Stimulated activated CD8-positive, alpha-beta memory T cell treated with anti-CD3 and anti-CD28 coated beads, Interleukin-15, amount 100 ng/mL, for 4 hours (primary cell): ENCODE data around the gene USP22.

Source experiments
- DNase-seq, 2 donors: peaks; one replicate each; pipeline ENCODE4 v3.0.0-alpha.2; 2020; ENCODE audit warnings: low read depth in 2 of 2

The USP22 gene

DNA sequence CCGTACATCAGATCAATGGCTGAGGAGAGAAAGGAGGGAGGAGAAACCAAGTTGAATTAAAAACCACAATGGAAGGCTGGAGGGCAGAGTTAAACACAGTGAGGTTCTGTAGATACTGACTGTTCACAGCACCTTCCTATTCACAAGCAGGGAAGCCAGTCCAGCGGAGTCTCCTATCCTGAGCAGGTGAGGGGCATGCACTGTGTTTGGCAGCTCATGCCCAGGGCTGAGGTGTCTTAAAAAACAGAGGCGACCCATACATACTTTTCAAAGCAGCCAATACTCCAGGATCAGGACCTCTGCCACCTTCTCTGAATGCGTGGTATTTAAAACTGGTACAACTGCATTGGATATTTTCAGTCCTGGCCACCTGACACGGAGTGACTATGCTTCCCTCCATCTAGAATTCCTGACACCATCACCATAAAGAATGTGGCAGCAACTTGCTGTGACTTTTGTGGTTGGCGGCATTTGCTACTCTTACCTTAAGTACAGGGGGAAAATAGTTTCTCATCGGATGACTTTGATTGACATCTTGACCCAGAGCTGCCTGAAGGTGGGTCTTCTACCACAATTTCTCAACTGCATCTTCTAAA lies 21.5 kb downstream of the USP22 start:
- DNase-seq, result no peak

DNA sequence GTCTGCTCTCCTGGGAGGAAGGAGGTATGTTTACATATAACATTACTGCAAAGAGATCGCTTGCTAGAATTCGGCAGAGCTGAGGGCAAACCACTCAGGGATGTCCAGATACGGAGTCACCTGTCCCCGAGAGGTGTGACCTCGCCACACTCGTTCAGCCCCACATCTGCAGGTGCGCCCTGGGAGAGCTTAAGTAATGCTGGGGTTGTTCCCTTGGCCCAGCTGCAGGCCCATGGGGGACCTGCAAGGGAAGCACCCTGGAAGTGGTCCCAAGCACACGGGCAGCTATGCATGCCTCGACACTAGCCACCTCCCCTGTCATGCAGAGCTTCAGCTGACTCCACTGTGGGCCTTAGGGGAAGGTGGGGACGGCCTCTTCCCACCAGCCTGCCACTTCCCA lies 22.2 kb downstream of the USP22 start:
- DNase-seq, result no peak

DNA sequence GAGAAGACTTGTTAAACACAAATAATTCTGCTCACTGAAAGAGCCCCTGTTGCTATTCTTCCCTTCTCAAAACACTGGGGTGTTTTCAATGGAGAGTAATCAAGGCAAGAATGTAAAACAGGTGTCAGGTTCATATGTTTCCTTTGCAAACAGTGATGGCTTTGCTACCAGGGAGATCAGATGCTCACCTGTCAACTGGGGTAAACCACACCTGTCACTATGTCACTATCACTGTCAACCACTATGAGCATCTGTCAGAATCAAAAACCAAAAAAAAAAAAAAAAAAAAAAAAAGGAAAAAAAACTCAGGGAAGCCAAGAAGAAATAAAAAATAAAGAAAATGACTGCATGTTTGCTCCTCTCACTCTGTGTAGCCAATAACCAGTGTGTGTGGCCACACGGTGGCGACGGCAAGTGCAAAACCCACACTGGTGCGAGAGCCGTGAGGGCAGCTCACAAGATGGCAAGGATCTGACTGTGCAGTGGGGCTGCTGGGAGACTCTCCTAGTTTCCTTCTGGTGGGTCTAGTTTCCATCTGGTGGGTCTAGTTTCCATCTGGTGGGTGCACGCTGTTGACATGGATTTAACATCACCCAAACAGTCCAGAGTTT lies 22.7 kb downstream of the USP22 start:
- DNase-seq, result no peak

DNA sequence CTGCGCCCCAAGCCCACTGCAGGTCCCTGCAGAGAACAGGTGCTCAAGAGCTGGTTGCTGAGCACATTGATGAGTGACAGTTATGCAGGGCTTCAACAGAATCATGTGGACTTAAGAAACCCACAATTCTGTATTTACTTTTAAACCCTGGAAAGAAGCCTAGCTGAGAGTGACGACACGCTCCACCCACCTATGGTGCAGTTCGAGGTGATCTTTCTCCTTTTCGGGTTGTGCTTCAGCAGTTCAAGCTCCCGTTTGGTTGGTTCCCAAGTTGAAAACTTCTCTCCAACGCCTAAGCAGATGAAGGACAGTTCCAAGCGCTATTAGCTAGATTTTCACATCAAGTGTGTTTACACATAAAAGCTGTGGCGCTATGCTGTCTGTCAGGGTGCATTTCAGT lies 23.9 kb downstream of the USP22 start:
- no peak for DNase-seq

DNA sequence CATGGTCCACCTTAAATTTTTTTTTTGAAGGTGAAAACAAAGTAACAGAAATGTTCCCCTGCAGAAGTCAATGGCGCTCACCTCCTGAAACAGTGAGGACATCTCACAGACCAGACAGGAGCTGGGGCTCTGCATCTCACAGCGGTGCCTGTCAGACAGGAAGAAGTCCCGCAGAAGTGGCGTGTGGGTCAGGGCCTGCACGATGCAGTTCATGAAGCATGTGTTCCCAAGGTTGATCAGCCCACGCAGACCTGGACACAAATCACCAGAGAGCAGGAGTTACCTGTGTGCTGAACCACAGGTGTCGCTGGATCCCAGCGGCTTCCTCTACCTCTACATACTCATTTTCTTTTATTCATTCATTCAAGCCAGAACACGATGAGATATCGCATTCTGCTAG lies 24.9 kb downstream of the USP22 start:
- DNase-seq, result no peak

DNA sequence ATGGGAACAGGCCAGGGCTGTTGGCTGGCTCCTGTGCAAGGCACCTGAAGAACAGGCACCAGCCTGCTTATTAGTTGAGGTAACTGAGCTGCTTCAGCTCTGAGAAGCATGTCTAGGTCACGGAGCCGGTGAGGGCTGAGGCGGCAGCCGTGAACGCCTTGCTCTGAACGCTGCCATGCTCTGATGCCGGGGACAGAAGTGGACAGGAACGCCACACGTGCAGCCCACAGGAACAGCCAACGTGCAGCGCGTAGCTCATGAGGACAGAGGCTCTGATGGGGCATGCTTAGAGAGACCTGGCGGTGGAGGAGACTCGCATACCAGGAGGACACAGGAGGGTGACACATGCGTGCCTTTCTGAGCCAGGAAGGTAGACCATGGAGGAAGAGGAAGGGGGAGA lies 25.6 kb downstream of the USP22 start:
- DNase-seq, result no peak

DNA sequence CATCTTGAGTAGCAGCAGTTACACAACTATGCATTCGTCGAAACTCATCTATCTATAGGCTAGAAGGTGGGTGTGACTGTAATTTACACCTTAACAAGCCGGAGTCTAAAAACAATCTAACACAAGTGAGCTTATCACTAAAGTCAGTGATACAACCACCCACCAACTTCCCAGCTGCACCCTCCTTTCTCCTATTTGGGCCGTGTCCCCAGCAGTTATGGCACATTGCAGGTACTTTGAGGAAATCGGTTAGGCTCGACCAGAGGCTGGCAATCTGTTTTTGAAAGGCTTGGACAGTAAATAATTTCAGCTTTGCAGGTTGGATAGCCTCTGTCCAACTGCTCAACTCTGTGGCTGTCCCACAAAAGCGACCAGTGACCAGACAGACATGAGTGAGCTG lies 26.0 kb downstream of the USP22 start:
- DNase-seq, result no peak

DNA sequence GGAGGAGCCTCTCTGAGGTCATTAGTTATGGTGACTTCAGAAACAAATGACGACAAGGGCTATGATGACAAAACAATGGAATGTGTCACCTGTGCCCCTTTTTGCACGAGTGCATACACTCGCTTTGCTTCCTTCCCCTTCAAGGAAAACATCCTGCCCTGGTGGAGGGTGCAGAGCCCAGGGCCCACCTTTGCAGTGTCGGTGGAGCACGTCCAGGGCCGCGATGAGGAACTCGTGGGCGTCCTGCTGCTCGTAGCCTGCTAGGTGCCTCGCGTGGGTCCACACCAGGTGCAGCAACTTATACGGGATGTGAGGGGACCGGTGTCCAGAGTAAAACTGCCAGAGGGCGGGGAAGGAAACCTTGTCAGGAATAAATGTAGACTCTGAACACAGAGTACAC lies 27.2 kb downstream of the USP22 start:
- no peak for DNase-seq

DNA sequence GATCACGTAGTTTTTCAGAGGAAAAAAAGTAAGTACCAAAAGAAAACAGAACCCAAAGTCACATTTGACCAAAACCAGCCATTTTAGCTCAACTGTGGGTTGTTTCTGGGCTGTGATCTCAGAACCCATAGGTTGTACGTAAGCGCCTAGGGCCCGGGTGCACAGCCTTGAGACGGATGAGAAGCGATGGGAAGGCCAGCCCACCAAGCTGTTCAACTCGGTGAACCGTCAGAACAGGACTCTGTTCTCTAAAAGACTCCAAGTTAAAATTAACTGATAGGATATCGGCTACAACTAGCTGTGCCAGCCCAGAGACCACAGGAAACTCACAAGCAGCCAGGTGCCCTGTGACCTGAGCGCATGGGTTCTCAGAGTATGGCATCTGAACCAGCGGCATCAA lies 28.3 kb downstream of the USP22 start:
- DNase-seq, result no peak

DNA sequence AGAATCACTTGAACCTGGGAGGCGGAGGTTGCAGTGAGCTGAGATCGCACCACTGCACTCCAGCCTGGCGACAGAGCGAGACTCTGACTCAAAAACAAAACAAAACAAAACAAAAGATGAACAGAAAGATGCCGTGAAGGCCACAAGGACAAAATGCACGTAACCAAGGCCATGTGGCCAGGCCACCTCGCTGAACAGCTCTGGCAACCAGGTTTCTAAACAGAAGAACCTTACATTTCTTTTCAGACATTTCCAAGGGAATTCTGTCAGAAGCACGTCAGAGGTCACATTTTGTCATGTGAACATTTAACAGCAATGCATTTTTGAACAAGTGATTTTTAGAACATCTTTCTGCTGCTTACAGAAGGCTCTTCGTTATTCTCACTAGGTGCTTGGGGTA lies 28.8 kb downstream of the USP22 start:
- DNase-seq, result no peak

DNA sequence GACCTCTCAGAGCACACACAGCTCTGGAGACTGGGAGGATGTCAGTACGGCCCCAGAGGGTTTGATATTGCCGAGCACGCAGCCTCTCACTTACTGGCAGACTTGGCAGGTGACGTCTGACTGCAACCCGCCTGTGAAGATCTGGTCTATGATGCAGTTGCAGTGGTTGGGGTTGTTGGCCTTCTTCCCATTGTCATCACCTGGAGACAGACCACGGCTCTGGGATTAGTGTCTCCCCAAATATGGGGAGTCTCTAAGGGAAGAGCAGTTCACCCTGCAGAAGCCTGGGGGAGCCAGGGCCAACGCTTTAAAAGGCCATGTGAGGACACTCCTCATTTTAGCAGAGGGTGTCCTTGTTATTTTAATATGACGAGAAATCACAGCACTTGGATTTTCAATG lies 30.1 kb downstream of the USP22 start:
- DNase-seq, result no peak

DNA sequence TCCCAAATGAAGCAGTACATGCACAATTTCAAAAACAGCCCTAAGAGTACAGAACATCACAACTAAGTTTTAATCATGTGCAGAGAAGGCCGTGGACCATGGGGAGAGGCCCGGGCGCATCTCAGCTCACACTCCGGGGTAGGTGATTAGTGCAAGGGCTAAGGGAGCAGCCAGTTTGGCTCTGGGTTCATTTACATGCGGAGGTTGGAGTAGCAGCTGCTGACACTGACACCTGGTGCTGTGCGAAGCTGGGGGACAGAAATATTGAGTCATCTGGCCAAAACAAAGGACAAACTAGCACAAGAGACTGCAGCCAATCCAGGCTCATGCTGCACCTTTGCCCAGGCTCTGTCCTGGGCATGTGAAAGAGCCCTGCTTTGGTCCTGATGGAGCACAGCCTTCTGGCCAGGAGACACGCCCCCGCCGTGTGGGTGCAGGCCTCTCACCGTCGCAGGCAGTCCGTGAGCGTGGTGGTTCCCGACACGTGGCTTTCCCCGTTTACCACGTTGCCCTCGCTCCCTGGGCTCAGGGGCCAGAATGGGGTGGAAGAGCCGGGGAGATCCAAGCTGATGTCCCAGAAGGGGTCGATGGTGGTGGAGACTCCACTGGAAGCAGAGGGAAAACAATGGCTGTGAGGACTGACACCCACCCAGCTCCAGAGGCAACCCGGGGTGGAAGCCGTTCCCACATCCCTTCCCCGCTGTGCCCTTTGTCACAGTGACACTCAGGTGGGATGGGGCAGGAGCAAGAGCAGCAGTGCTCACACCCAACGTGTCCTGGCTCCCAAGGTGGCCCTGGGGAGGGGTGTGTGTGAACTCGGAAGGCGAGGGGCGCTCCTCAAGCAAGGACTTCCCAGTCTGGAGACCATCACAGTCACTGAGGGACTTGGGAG lies 31.9 kb downstream of the USP22 start:
- DNase-seq, result no peak

DNA sequence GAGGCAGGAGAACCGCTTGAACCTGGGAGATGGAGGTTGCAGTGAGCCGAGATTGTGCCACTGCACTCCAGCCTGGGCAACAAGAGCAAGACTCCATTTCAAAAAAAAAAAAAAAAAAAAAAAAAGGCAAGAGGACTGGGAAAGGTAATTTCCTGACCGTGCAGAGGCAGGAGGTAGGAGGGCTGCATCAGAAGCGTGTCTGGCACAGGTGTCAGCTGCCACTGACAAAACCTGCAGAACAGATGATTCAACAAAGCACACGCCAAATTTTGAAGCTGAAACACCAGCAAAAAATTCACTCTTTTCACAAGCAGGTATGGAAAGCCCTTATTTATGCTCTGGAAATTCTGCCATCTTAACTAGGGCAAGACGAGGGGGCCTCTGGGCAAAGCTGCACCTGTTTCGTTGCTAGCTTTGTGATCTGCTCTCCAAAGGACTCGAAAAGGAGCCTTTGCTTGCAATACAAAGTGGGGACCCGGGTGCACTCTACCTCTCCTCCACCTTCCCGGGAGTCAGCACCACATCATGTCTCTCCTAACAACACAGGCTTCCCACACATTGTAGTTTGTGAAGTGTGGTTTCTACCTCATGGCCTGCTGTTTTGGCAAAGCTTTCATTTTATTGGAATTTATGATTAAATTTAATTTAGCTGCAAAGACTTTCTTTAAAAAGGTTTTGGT lies 33.7 kb downstream of the USP22 start:
- DNase-seq, result no peak

DNA sequence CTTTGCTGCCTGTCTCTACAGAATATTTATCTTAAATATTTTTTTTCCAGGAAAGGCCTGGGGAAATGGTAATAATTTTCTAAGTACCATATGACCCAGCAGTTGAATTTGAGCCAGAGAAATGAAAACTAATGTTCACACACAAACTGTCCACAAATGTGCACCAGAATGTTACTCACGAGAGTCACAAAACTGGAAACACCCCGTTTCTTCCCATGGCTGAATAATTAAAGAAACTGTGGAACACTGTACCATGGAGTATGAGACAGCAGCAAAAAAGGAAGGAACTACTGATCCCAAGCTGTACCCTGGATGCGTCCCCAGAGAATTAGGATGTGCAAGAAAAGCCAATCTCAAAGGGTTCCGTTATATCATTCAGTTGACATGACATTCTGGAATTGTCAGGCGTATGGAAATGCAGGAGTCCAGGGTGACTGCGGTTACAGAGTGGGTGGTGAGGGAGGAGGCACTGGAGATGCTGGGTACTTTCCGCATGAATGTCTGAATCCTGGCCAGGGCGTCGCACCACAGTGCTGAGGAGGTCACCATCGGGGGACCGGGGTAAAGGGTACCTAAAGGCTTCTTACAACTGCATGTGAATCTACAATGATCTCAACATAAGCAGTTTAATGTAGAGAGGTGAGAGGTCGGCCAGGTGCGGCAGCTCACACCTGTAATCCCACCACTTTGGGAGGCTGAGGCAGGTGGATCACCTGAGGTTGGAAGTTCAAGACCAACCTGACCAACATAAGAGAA lies 34.5 kb downstream of the USP22 start:
- no peak for DNase-seq

DNA sequence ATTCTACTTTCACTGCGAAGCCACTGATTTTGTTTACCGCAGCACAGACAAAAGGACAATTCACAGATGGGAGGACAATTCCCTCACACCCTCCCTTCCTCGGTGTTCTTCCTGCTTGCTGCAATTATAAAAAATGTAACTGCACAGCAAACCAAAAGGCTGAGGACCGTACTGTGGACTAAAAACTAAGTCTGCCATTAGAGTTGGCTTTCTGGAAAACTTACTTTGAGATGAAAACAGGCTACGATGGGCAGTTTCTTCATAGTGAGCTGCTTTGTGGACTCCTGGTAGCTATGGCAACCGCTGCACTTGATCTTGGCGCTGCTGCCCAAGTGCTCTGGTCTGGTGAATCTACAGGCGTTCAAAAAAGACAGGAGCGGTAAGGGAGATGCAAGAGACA lies 35.2 kb downstream of the USP22 start:
- no peak for DNase-seq

DNA sequence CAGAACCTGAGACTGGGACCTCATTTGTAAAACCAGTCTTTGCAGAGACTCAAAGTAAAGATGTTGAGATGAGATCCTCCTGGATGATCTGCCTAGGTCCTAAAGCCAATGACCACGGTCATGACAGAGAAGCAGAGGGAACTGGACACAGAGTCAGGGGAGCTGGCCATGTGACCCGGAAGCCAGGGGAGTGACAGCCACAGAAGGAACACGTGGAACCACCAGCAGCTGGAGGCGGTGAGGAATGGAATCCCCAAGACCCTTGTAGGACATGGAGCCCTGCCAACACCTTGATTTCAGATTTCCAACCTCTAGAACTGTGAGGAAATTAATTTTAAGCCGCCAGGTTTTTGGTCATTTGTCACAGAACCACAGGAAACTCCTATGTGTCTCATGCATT lies 37.0 kb downstream of the USP22 start:
- DNase-seq, result no peak

DNA sequence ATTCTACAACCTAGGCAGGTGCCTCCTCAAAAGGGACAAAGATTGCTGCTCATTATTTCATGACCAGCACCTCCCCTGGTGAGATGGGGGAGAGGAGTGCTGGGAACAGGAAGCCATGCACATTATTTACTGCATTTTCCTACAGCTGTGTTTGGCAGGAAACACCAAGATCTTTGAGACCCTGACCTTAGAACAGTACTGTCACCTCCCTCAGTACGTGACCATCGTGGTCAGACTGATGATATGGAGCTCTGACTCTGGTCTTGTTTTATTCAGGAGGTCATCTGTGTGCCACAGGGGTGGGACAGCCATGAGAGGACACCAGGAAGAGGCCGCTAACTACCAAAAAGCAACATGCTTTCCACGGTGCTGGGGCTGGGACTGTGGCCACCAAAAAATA lies 37.4 kb downstream of the USP22 start:
- DNase-seq, result no peak

DNA sequence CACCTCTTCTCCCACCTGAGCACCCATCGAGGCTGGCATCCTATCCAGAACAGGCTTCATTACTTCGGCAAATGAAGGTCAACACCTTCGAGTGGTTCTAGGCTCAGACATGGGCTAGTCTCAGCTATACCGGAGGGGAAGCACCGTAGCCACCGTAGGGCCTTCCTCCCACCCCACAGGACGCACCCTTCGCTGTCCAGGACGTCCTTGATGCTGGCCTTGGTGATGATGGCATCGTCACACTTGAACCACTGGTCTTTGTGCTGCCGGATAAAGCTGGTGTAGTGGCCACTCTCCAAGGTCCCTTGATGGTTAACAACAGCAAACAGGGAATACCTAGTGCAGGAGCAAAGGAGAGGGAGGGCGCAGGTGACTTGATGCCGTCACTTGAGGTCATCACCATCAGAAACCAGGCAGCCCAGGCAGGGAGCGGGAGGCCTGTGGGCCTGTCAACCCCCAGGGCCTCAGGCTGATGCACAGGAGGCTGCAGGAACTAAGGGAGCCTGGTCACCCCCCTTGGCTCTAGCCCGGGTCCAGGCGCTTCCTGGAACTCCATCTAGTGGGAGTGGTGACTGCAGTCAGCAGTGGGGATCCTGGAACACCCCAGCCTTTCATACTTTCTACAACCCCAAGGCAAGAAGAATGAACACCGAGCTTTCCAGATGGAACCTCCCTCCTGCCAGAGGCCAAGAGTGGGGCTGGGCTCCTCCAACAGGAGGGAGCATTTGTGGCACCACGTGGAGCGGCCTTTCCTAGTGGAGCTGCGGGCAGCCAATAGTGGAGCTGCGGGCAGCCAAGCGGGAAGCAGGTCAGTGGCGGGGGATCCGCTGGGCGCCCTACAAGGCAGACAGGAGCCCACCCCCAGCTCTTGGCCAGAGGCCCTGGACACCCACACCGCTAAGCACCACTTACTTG lies 38.5 kb downstream of the USP22 start:
- no peak for DNase-seq

DNA sequence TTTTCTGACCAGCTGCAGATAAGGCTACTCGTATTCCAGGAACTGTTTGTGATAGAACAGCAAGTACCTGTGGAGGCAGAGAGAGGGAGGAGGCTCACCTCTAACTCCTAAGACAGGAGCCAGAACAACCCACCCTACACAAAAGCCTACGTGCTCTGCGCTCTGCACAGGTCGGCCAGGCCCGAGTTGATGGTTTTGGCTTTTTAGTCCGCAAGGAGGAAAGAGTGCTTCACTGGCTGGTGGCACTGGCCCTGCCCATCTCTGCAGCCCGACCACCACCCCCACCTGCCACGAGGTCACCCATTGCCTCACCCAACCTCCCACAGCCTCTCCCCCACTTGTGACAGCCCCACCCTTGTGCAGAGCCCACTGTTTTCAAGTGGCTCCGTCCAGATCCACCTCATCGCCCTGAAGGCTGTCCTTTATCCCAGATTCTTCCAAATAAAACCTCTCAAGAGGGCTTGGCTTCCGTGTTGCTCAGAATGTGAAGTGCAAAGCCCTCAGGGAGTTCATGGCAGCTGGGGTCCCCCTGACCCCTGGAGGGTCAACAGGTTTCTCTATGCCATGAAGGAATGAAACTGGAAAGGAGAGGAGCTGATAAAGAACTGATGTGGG lies 39.7 kb downstream of the USP22 start:
- no peak for DNase-seq

DNA sequence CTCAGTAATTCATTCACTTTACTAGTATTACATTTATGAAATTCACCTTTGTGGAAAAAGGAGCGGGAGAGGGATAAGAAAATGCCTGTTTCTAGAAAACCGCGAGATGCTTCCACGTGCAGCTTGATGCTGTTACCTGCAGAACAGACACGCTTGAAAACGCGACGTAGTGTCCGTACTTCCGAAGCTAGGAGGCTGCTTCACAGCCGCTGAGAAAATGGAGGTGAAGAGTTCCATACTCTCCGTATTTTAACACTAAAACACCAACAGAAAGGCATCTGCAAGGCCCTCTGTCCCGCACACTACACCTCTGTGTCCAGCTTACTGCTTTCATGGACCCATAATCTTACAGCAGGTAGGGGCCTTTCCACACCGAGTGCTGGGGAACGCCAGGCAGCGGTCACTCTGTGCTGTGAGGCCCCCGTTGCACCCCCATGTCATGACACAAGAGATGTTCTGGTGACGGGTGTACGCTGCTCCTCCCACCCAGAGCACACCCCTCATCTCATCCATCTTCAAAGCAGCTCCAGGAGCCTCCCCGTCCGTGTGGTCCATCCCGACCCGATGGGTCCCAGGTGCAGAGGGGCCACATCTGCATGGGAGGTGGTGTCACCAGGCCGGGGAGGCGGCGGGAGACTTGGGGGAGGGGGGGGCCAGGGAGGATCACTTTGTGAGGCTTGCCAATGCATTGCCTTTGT lies 40.4 kb downstream of the USP22 start:
- no peak for DNase-seq
